Measurements from ENCODE around the gene CNOT6L. TPM values are rescaled to one million over a fixed set of nuclear protein-coding genes. Genes with fewer than 3 reads are reported as not detected.

CNOT6L gene
- total RNA-seq, 1 experiment from 2014 or later: 14.5 TPM

GRCh38 chr4:77699731-77700210, 119.4 kb downstream of the CNOT6L start:
- H3K4me1 Mint-ChIP-seq: peaks cover 21 to 30% of the 10 kb centered on the region in 2 experiments
- Histone ChIP-seq H3K27ac (ENCODE audit: insufficient read length, low read depth, low read length) (no peak overlapping the region), H3K4me2 (ENCODE audit: insufficient read depth, insufficient read length, low read length) (no peak overlapping the region), H4K91ac (ENCODE audit: insufficient read length, low read depth, low read length) (no peak overlapping the region), H2AK5ac (ENCODE audit: insufficient read length, low read length) (no peak overlapping the region), H3K9me3 (ENCODE audit: control insufficient read depth, low read depth, low read length) (no peaks in the 10 kb centered on the region), H4K20me1 (ENCODE audit: control insufficient read depth, insufficient read depth, insufficient read length) (no peaks in the 10 kb centered on the region), H3K14ac (ENCODE audit: insufficient read depth, low read length) (no peak overlapping the region), H2BK5ac (ENCODE audit: insufficient read length, low read length) (no peak overlapping the region), H3K79me1 (ENCODE audit: insufficient read depth, low read depth, low read length, poor library complexity, severe bottlenecking) (no peaks in the 10 kb centered on the region), H3K18ac (ENCODE audit: insufficient read length, low read depth, low read length) (no peak overlapping the region), H3K27me3 (ENCODE audit: insufficient read depth, low read length) (no peaks in the 10 kb centered on the region), H3K79me2 (ENCODE audit: insufficient read depth, low read length) (no peaks in the 10 kb centered on the region), H3K9ac (ENCODE audit: extremely low read depth, insufficient read length, low read length) (no peak overlapping the region), H3K4me1 (ENCODE audit: insufficient read depth, low read length) (peaks cover 2% of the 10 kb centered on the region; the same call in 1 of the 2 replicates), H3K4ac (ENCODE audit: low read depth, low read length) (no peak overlapping the region), H4K5ac (ENCODE audit: insufficient read length, low read depth, low read length) (no peak overlapping the region), H2BK12ac (ENCODE audit: insufficient read length, low read depth, low read length) (no peak overlapping the region), H3T11ph (ENCODE audit: low read length) (no peak overlapping the region), H2BK15ac (ENCODE audit: low read depth, low read length) (no peak overlapping the region), H2BK20ac (ENCODE audit: low read depth, low read length, poor library complexity, severe bottlenecking) (no peak overlapping the region), H2AFZ (ENCODE audit: low read length) (peak overlapping the region; percentile 90), H3K56ac (ENCODE audit: insufficient read length, low read depth, low read length) (no peak overlapping the region), H3K23me2 (ENCODE audit: insufficient read length, low read depth, low read length, poor library complexity, severe bottlenecking) (no peaks in the 10 kb centered on the region), H4K8ac (replicated peaks; ENCODE audit: insufficient read length, low read depth, low read length) (no peak overlapping the region), H3K23ac (ENCODE audit: insufficient read length, low read depth, low read length) (no peak overlapping the region), H2BK120ac (ENCODE audit: low read depth, low read length, poor library complexity, severe bottlenecking) (no peak overlapping the region)
- peak overlapping the region in 1 of 2 experiments; percentile 4; a peak in 1 of 5 replicates for H3K4me3 Mint-ChIP-seq
- no peaks in the 10 kb centered on the region for H3K9me3 Mint-ChIP-seq
- H3K27me3 Mint-ChIP-seq (ENCODE audit: low read depth): no peaks in the 10 kb centered on the region
- no CpG with 5 or more reads among the region's 3 CpGs for WGBS (ENCODE audit: extremely low coverage, insufficient read length, low lambda C conversion rate)
- peak; percentile 54; the same call in 2 of the 3 replicates for TF ChIP-seq CTCF (conservative IDR thresholded peaks at IDR 0.05)
- no peaks in the 10 kb centered on the region for H3K36me3 Mint-ChIP-seq (ENCODE audit: insufficient read depth in 1 of 3, low read depth in 3 of 3)
- peak overlapping the region; percentile 21 to 78 (median 57); a peak in 4 of 7 replicates for H3K27ac Mint-ChIP-seq
- peak; percentile 62 for DNase-seq

Data from H9 (cell line).